Measurements from ENCODE around the gene PDE6C.

GRCh38 chr10:93622942-93623341, 10.6 kb downstream of the PDE6C start:
- TF ChIP-seq CTCF (IDR thresholded peaks at IDR 0.05) (no peak), POLR2AphosphoS5 (IDR thresholded peaks at IDR 0.05; ENCODE audit: low read depth, low read length) (no peak), SIN3A (IDR thresholded peaks at IDR 0.05; ENCODE audit: borderline replicate concordance, insufficient read depth, low read depth, low read length) (no peak), REST (IDR thresholded peaks at IDR 0.05; ENCODE audit: insufficient read depth in 1 of 2, low read depth in 2 of 2, low read length in 1 of 2) (no peak)

All from Panc1 (cell line).